OCI-LY3 (cell line): ENCODE data around the gene NUFIP1.

ENCODE experiments used
- H2AFZ ChIP-seq: fragments of 200-600, 300-600 bp; shearing (Covaris generic); 2 replicates; pipeline ENCODE4 v1.6.0; 2014; ENCODE audit warnings: antibody characterized with exemption, low read depth, low read length
- H3K27ac ChIP-seq: fragments of 200-600, 300-600 bp; sonication (generic); 2 replicates; pipeline ENCODE4 v1.5.1; 2014; ENCODE audit warnings: mild to moderate bottlenecking, low read length, moderate library complexity, mixed read lengths
- H3K27me3 ChIP-seq: fragments of 200-600, 300-600 bp; sonication (generic); 2 replicates; pipeline ENCODE4 v1.6.1; 2014; ENCODE audit warnings: low read depth, low read length, mixed read lengths
- H3K36me3 ChIP-seq: fragments of 200-600, 300-600 bp; sonication (generic); replicated peaks from 2 replicates; pipeline ENCODE3; 2014; ENCODE audit warnings: low read depth, low read length, mixed read lengths
- H3K4me1 ChIP-seq: fragments of 300-600, 200-600 bp; sonication (generic); 2 replicates; pipeline ENCODE4 v1.6.1; 2014; ENCODE audit warnings: low read length, mixed read lengths
- H3K4me2 ChIP-seq: fragments of 200-600, 300-600 bp; sonication (generic); 2 replicates; pipeline ENCODE4 v1.6.1; 2014; ENCODE audit warnings: low read length, mixed read lengths
- H3K4me3 ChIP-seq: fragments of 300-600, 200-600 bp; sonication (generic); 2 replicates; pipeline ENCODE4 v1.5.1; 2014; ENCODE audit warnings: antibody characterized with exemption, mild to moderate bottlenecking, low read length, moderate library complexity
- H3K79me2 ChIP-seq: fragments of 300-600, 200-600 bp; shearing (Covaris generic); 2 replicates; pipeline ENCODE4 v1.6.1; 2014; ENCODE audit warnings: mild to moderate bottlenecking, low read length, mixed read lengths
- H3K9ac ChIP-seq: fragments of 300-600, 200-600 bp; shearing (Covaris generic); 2 replicates; pipeline ENCODE4 v1.6.0; 2014; ENCODE audit warnings: mild to moderate bottlenecking, low read length, moderate library complexity
- H3K9me3 ChIP-seq: fragments of 200-600, 300-600 bp; shearing (Covaris generic); 2 replicates; pipeline ENCODE4 v1.6.1; 2014; ENCODE audit warnings: low read length, mixed read lengths; ENCODE audit not compliant: insufficient read depth
- H4K20me1 ChIP-seq: fragments of 200-600, 300-600 bp; sonication (generic); 2 replicates; pipeline ENCODE4 v1.6.1; 2016; ENCODE audit warnings: low read length, mixed read lengths; ENCODE audit not compliant: insufficient read depth
- CTCF ChIP-seq: fragments of 200-600, 300-600 bp; sonication (generic); IDR thresholded peaks from 2 replicates; pipeline ENCODE4 v1.5.1; 2014; ENCODE audit warnings: antibody characterized with exemption, low read length, low read depth
- EZH2phosphoT487 ChIP-seq: fragments of 200-600 bp; shearing (Covaris generic); IDR thresholded peaks from 2 replicates; pipeline ENCODE4 v1.6.1; 2018; ENCODE audit warnings: antibody characterized with exemption, mixed run types, low read depth

The NUFIP1 gene

GRCh38 chr13:44989071-44989889 lies at the start of gene NUFIP1, which contains the start of gene GPALPP1:
NUFIP1 (minus strand) TSS chr13:44989471; CDS start chr13:44989436, 35 bp downstream.
GPALPP1 (plus strand) TSS chr13:44989538; CDS start chr13:44989655, 117 bp downstream.
- Histone ChIP-seq H3K4me1 (peaks cover 17% of the 10 kb centered on the region), H3K36me3 (peaks cover 8% of the 10 kb centered on the region), H3K4me3 (peak within 1 kb of the TSS; percentile 94), H3K27me3 (no peaks in the 10 kb centered on the region), H3K9ac (peak within 1 kb of the TSS; percentile 75), H3K27ac (peak within 1 kb of the TSS; percentile 15; the same call in 1 of the 2 replicates), H3K4me2 (peak within 1 kb of the TSS; percentile 98), H3K79me2 (peaks cover 86% of the 10 kb centered on the region), H4K20me1 (no peaks in the 10 kb centered on the region), H3K9me3 (no peaks in the 10 kb centered on the region), H2AFZ (peak within 1 kb of the TSS; percentile 94)
- TF ChIP-seq CTCF, result no peak
- no peak for TF ChIP-seq EZH2phosphoT487

GRCh38 chr13:45036206-45036605 lies 46.9 kb upstream of the NUFIP1 start:
- Histone ChIP-seq H3K4me1 (peaks cover 14% of the 10 kb centered on the region), H3K79me2 (no peaks in the 10 kb centered on the region), H3K4me3 (no peak overlapping the region), H4K20me1 (no peaks in the 10 kb centered on the region), H3K9me3 (no peaks in the 10 kb centered on the region), H3K9ac (no peak overlapping the region), H3K27me3 (no peaks in the 10 kb centered on the region), H2AFZ (no peak overlapping the region), H3K4me2 (no peak overlapping the region), H3K27ac (no peak overlapping the region), H3K36me3 (peaks cover 9% of the 10 kb centered on the region)
- no peak for TF ChIP-seq EZH2phosphoT487
- no peak for TF ChIP-seq CTCF

DNA sequence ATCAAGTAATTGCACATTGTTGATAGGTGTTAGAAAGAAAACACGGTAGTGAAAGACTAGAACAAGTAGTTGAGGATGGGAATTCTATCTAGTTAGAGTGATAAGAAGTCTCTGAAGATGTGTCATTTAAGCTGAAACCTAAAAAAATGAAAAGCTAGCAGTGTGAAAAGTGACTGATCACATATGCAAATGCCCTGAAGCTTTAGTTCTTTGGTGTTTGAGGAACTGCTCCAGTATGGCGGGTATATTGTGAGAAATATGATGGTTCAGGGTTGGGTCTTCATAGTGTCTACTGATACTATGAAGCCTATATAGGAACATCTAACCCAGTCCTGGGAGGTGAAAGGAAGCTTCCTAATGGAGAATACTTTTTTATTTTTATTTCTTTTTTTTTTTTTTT lies 45.1 kb upstream of the NUFIP1 start:
- Histone ChIP-seq H3K36me3 (peaks cover 9% of the 10 kb centered on the region), H3K9ac (no peak overlapping the region), H4K20me1 (no peaks in the 10 kb centered on the region), H3K27ac (no peak overlapping the region), H3K4me3 (no peak overlapping the region), H3K79me2 (no peaks in the 10 kb centered on the region), H2AFZ (no peak overlapping the region), H3K4me2 (no peak overlapping the region), H3K9me3 (no peaks in the 10 kb centered on the region), H3K4me1 (peaks cover 6% of the 10 kb centered on the region), H3K27me3 (no peaks in the 10 kb centered on the region)
- TF ChIP-seq EZH2phosphoT487 (no peak), CTCF (no peak)

DNA sequence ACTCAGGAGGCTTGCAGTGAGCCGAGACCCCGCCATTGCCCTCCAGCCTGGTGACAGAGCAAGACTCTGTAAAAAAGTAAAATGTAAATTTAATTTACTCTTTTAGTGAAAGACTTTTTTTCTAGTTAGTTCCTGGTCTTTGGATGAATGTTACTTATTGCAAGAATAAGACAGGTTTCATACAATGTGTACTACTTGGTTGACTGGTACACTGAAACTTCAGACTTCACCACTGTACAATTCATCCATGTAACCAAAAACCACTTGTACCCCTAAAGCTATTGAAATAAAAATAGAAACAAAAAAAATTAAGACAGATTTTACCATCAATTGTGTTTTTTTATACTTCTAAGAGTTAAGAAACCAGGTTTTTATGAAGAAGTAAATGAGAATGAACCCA lies 35.6 kb upstream of the NUFIP1 start:
- Histone ChIP-seq H3K4me3 (no peak overlapping the region), H3K79me2 (no peaks in the 10 kb centered on the region), H2AFZ (no peak overlapping the region), H3K36me3 (peaks cover 20% of the 10 kb centered on the region), H4K20me1 (no peaks in the 10 kb centered on the region), H3K4me1 (no peaks in the 10 kb centered on the region), H3K9me3 (no peaks in the 10 kb centered on the region), H3K27ac (no peak overlapping the region), H3K4me2 (no peak overlapping the region), H3K9ac (no peak overlapping the region), H3K27me3 (no peaks in the 10 kb centered on the region)
- TF ChIP-seq EZH2phosphoT487, result no peak
- no peak for TF ChIP-seq CTCF
